GM18867 (cell line): ENCODE results near the gene POU1F1.
"Not testable (repeated sequence)": the region's sequence is repeated elsewhere in the genome, so short reads cannot be mapped to it uniquely, and the experiment has no call there.

Source experiments
- ATAC-seq: cut with Tn5 transposase; IDR thresholded peaks from one replicate; pipeline ENCODE4 v1.9.1; 2021; ENCODE audit warnings: mild to moderate bottlenecking, moderate library complexity; ENCODE audit not compliant: unreplicated experiment

Gene POU1F1

DNA sequence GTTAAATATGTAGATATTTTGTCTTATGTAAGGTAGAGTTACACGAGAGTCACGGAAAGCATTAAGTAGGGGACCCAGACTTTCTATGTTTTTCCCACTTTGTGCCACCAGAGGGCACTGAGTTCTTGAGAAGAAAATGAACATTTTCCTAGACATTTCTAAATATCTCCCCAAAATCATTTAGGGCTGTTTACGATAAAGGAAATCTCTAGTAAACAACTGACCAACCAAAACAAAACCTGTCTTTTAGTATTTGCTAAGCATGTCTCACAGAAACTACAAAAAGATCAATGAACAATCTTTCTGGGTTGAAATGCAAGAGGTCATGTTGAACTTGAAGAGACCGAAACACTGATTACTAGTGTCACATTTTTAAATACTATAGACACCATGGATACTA is 16.1 kb downstream of the POU1F1 start:
- ATAC-seq: peak; percentile 86

DNA sequence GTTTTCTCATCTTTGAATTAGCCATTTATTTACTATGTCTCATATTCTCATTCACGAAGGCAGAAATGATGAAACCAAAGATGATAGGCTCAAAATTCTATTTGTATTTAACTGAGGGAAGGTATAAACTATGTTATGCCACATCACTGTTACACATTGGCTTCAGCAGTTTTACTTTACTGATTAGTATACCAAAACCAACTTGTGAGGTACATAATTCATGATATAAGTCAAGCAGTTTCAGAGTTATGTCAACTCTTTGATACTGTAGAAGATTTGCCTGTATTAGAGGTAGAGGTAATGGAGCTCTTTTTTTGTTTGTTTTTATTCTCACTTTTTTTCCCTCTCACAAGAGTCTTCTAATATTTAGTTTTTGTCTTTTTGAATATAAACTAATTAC is 26.4 kb downstream of the POU1F1 start:
- ATAC-seq: no peak

DNA sequence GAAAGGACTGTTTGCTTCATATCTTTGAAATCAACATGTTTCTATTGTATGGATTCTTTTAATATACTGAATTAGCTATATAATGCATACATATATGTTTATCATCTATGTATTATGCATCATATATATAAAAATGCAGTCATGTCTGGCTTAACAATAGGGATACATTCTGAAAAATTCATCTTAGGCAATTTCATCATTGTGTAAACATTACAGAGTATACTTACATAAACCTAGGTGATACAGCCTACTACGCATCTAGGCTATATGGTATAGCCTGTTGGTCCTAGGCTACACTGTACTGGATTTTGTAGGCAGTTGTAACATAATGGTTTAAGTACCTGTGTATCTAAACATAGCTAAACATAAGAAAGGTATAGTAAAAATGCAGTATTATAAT is 27.6 kb downstream of the POU1F1 start:
- ATAC-seq: no peak

DNA sequence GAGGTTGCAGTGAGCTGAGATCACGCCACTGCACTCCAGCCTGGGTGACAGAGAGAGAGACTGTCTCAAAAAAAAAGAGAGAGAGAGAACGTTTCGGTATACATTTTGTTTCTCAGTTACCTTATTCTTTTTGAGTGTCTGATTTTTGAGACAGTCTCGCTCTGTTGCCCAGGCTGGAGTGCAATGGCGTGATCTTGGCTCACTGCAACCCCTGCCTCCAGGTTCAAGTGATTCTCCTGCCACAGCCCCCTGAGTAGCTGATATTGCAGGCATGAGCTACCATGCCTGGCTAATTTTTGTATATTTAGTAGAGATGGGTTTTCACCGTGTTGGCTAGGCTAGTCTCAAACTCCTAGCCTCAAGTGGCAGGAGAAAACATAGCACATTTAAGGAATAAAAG is 28.2 kb downstream of the POU1F1 start:
- not testable (repeated sequence) for ATAC-seq

DNA sequence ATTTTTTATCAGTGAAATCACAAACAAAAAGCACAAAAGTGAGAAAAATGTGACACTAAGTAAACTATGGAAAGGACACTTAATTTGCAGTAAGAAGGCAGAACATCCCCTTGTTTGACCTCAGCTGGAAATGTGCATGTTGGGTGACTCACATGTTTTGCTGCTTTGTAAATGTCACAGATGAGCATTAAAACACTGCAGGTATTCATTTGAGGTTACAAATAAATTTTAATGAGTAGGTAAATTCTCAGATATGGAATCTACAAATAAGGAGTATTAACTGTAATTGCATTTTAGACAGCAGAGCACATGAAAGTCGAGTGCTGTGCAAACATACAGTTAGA is 29.0 kb downstream of the POU1F1 start:
- ATAC-seq: no peak

DNA sequence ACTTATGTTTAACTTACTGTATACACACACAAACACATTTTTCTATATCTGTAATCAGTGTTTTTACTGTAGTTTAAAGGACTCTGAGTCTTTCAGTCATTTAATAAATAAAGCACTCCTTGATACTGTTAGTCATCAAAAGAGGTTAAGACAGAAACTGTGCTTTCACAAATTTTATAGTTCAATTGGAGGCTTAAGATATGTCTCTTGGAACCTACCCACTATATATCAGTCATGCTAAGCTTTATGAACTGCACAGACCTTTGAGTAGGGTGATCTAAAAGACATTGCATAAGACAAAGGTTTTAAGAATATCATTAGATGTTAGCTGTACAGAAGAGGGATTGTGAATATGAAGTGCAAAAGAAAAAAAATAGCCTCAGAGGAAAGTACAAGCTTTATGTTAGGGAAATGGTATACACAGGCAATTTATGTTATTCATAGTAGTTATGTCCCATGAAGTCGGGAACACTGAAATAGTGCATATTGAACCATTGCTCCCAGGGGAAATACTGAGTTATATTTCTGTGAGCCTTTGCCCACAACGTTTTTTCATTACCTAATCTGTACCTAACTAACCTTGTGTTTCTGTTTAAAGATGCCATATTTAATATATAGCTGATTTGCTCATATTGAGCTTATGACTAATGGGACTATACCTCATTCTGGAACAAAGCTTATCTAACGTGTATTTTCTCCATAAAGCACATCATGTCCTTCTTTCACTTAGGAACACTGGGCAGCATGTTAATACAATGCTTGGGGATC is 29.5 kb downstream of the POU1F1 start:
- no peak for ATAC-seq

DNA sequence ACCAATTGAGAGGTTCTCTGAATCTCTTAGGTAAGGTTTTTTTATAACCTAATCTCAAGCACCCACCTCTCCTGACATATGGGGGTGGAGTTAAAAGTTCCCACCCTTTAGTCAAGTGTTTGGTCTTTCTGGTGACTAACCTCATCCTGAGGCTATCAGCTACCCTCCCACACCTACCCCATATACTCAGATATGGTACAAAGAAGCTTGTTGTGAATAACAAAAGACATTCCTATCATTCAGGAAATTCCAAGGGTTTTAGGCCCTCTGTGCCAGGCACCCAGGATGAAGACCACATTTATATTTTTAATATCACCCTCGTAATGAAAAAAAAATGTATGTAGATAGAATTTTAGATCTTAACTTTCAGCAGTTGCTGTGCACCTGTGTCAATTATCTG is 40.3 kb downstream of the POU1F1 start:
- no peak for ATAC-seq

DNA sequence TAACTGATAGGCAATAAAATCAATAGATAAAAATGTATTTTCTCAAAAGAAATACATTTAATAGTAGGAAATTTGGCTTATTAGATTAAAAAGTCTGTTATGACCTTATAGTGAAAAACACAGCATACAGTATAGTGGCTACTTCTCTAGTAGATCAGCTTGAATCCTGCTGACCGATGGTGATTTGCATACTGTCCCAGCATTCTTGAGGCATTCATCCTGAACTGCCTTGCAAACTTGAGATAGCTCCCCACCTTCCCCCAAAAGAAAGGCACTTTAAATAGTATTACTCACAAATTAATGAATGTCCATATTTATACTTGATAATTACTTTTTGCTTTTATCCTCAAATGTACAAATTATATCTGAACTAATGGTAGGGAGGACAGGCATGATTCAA is 42.6 kb downstream of the POU1F1 start:
- ATAC-seq: no peak

DNA sequence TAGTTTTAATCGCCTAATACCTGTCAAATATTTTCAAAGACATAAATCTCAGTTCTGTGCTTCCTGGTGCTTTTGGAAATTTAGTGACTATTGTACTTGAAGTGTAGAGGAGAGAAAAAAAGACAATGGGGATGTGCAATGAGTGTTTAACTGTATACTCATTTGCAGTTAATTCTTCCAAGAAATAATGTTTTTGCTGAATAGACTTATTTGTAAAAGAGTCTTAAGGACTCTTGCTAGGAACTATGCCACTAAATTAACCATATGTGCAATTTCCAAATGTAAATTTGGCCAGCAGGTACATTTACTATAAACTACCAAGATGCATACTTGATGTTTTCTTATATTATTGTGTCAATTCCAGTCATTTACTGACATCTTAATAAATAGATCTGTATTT is 47.3 kb downstream of the POU1F1 start:
- no peak for ATAC-seq

DNA sequence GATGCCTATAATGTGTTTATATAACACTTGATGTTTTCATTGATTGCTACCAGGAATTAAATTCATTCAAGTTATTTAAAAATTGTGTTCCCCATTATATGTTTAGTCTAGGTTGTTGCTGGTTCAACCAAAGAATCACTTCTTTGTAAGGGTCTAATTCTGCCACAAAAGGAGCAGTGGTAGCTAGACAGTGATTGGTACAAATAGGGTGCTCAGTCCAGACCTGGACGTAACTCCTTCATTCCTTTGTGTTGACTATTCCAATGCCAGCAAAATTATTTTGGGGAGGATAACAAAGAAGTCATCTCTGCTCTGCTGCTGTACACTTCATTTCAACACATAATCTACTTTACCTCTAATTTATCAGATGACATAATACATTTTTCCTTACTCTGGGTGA is 48.1 kb downstream of the POU1F1 start:
- no peak for ATAC-seq

DNA sequence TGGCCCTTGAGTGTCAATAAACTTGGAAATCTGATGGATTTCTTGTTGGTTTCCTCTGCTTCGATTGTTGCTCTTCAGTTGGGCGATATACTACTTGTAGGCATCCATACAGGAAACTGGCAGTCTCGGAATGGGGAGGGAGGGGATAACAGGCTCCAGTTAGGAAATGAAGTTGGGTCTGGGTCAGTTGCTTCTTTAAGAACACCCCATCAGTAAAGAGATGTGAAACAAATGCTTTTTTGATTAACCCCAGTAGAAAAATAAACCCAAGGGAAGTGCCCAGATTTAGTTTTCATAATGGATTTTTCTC is 48.6 kb downstream of the POU1F1 start:
- ATAC-seq: no peak

DNA sequence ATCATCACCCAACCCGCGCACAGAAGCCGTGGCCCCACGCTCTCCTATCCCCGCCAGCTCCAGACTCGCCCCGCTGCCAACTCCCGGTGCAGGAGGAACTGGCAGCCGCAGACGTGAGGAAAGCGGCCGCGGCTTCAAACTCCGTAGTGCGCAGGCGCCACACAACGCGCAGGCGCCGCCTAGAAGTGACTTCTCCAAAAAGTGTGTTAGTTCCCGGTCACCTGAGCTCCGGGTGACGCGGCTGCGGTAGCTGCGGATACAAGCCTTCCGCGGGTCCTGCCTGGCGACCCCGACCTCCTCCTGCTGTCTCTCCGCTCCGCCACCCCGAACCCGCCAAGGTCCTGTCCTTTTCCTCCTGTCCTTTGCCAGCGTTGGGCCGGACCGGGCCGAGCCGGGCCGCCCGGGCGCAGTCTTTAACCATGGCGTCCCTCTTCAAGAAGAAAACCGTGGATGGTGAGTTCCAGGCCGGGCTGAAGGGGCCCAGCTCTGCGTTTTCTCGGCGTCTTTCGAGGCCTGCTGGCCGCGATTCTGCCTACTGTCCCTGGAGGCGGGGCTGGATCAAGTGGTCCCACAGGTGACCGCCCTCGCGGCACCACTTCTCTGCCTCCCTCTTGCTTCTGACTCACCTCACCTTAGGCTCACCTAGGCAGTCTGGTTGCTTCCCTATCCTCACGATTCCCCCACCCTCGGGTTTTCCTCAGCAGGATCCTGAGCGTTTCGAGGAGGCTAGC is 49.1 kb downstream of the POU1F1 start, which contains the start of gene CHMP2B:
Gene CHMP2B (plus strand): TSS at position 206 of the 731 bp plus-strand sequence. CDS start 214 bp downstream, at position 420.
- peak; percentile 96 for ATAC-seq

DNA sequence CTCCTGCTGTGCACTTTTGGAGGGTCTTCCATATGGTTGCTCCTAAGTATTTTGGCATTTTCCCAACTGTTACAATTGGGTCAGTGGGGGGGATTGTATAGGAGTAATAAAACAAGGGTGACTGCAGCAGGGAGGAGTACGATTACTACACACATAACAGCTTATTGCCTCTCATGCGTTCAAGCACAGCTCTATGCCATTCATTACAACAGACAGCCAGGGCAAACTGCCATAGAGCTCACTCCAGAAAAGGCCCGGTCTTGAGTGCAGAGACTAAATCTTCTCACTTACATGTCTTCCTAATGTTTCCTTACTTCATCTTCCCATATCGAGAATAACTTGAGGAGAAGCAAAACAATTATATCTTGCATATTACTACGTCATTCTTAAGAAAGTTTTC is 50.7 kb downstream of the POU1F1 start:
- ATAC-seq: no peak

DNA sequence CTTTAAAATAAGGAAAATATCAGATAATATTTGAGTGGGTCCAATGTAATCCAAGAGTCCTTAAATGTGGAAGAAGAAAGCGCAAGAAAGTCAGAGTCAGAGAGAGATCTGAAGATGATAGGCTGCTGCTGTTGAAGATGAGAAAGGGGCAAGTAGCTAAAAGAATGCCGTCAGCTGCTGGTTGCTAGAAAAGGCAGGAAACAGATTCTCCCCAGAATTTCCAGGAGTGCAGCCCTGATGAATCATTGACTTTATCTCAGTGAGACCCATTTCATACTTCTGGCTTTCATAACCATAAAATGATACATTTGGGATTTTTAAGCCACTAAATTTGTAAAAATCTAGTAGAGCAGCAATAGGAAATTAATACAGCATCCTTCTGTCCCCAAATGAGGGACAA is 56.8 kb downstream of the POU1F1 start:
- no peak for ATAC-seq

DNA sequence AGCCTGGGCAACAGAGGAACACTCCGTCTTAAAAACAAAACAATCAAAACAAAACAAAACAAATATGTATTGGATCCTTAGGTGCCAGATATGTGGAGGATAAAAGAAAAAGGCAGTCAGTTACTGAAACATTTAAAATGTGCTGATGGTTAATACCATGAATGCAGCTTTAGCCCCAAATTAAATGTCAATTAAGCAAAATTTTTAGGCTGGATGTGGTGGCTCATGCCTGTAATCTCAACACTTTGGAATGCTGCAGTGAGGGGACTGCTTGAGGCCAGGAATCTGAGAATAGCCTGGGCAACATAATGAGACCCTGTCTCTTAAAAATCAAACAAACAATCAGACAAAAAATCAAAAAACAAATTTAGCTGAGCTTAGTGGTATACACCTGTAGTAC is 57.8 kb downstream of the POU1F1 start:
- no peak for ATAC-seq
